WTC11 (cell line): ENCODE results near the gene TP53AIP1. TPM values are rescaled to one million over a fixed set of nuclear protein-coding genes. Genes with fewer than 3 reads are reported as not detected.

Experiments used
- ATAC-seq: fragments of 200-7000 bp; cut with Tn5 transposase; 2 replicates; pipeline ENCODE4 v1.10.0; 2021; ENCODE audit warnings: mild to moderate bottlenecking, moderate library complexity
- CTCF ChIA-PET: fragments of 300-600 bp; sonication (Branson Sonifier 250); formaldehyde crosslinking; loops from one replicate; lab custom pipeline; 2021; ENCODE audit warnings: antibody characterized with exemption; lab: Charles Lee
- POLR2A ChIA-PET: fragments of 350-600 bp; sonication (Branson Sonifier 250); formaldehyde crosslinking; loops from one replicate; lab custom pipeline; 2021; ENCODE audit warnings: antibody characterized with exemption; lab: Charles Lee
- DNase-seq: peaks from one replicate; pipeline ENCODE4 v3.0.0; 2021; ENCODE audit warnings: low spot score
- H3K27ac Mint-ChIP-seq: 2 replicates; pipeline ENCODE4 v1.8.0; 2021; ENCODE audit warnings: mixed read lengths
- H3K27me3 Mint-ChIP-seq: 2 replicates; pipeline ENCODE4 v1.8.0; 2021; ENCODE audit warnings: low read depth, mild to moderate bottlenecking, moderate library complexity, mixed read lengths
- H3K36me3 Mint-ChIP-seq: 2 replicates; pipeline ENCODE4 v1.8.0; 2021; ENCODE audit warnings: mixed read lengths
- H3K4me1 Mint-ChIP-seq: 2 replicates; pipeline ENCODE4 v1.8.0; 2022; ENCODE audit warnings: mixed read lengths
- H3K4me3 Mint-ChIP-seq: 2 replicates; pipeline ENCODE4 v1.8.0; 2021; ENCODE audit warnings: mild to moderate bottlenecking, moderate library complexity, mixed read lengths
- H3K9me3 Mint-ChIP-seq: 2 replicates; pipeline ENCODE4 v1.8.0; 2021; ENCODE audit warnings: mixed read lengths
- AR ChIP-seq: fragments of 250-450 bp; sonication (Bioruptor Pico); IDR thresholded peaks from 2 replicates; pipeline ENCODE4 v1.9.0; 2021; ENCODE audit warnings: mild to moderate bottlenecking
- ATF1 ChIP-seq: sonication (generic); formaldehyde crosslinking; IDR thresholded peaks from 2 replicates; pipeline ENCODE4 v1.8.1; 2023; ENCODE audit warnings: mild to moderate bottlenecking, moderate library complexity, missing genetic modification reagents
- CBFB ChIP-seq: sonication (generic); formaldehyde crosslinking; IDR thresholded peaks from 2 replicates; pipeline ENCODE4 v1.8.1; 2022; ENCODE audit warnings: mild to moderate bottlenecking, low read depth, missing genetic modification reagents
- ELF4 ChIP-seq: sonication (generic); formaldehyde crosslinking; IDR thresholded peaks from 2 replicates; pipeline ENCODE4 v1.8.1; 2022; ENCODE audit warnings: low read depth, mild to moderate bottlenecking, moderate library complexity, missing genetic modification reagents
- FOXJ3 ChIP-seq: sonication (generic); formaldehyde crosslinking; IDR thresholded peaks from 2 replicates; pipeline ENCODE4 v1.9.0; 2021; ENCODE audit warnings: missing genetic modification reagents, mild to moderate bottlenecking, borderline replicate concordance
- GABPB1 ChIP-seq: sonication (generic); formaldehyde crosslinking; IDR thresholded peaks from 2 replicates; pipeline ENCODE4 v1.8.1; 2023; ENCODE audit warnings: mild to moderate bottlenecking, missing genetic modification reagents
- HMGA2 ChIP-seq: fragments of 250-450 bp; sonication (Bioruptor Pico); IDR thresholded peaks from 2 replicates; pipeline ENCODE4 v1.4.0; 2021; ENCODE audit warnings: mild to moderate bottlenecking, moderate library complexity
- MYBL2 ChIP-seq: sonication (generic); formaldehyde crosslinking; IDR thresholded peaks from 2 replicates; pipeline ENCODE4 v1.8.1; 2023; ENCODE audit warnings: mild to moderate bottlenecking, moderate library complexity, missing genetic modification reagents
- NFATC4 ChIP-seq: fragments of 250-450 bp; sonication (Bioruptor Pico); IDR thresholded peaks from 2 replicates; pipeline ENCODE4 v1.9.0; 2021; ENCODE audit warnings: mild to moderate bottlenecking
- NFYB ChIP-seq: sonication (generic); formaldehyde crosslinking; conservative IDR thresholded peaks from 2 replicates; pipeline ENCODE4 v1.8.0; 2022; ENCODE audit warnings: low read depth, missing genetic modification reagents
- RELA ChIP-seq: sonication (generic); formaldehyde crosslinking; IDR thresholded peaks from 2 replicates; pipeline ENCODE4 v1.8.1; 2022; ENCODE audit warnings: missing genetic modification reagents, mild to moderate bottlenecking, borderline replicate concordance
- SMAD3 ChIP-seq: sonication (generic); formaldehyde crosslinking; IDR thresholded peaks from 2 replicates; pipeline ENCODE4 v1.8.0; 2022; ENCODE audit warnings: missing genetic modification reagents, mild to moderate bottlenecking, borderline replicate concordance
- SOX15 ChIP-seq: fragments of 250-450 bp; sonication (Bioruptor Pico); IDR thresholded peaks from 2 replicates; pipeline ENCODE4 v1.9.0; 2021; ENCODE audit warnings: mild to moderate bottlenecking
- ZNF317 ChIP-seq: sonication (generic); formaldehyde crosslinking; IDR thresholded peaks from 2 replicates; pipeline ENCODE4 v1.8.1; 2023; ENCODE audit warnings: low read depth, mild to moderate bottlenecking, moderate library complexity, missing genetic modification reagents, borderline replicate concordance
- ZNF416 ChIP-seq: fragments of 250-450 bp; sonication (Bioruptor Pico); IDR thresholded peaks from 2 replicates; pipeline ENCODE4 v1.9.0; 2021; ENCODE audit warnings: mild to moderate bottlenecking, inconsistent platforms
- ZSCAN18 ChIP-seq: fragments of 250-450 bp; sonication (Bioruptor Pico); IDR thresholded peaks from 2 replicates; pipeline ENCODE4 v2.1.2; 2022; ENCODE audit warnings: mild to moderate bottlenecking, moderate library complexity
- total RNA-seq: library from RNA; stranded (reverse); gene quantifications from 3 replicates; pipeline ENCODE4 v1.2.3, GENCODE V29; 2021
- TF ChIP-seq, protein P1 (sequence below): sonication (generic); formaldehyde crosslinking; IDR thresholded peaks from 2 replicates; pipeline ENCODE4 v1.8.1; 2023; ENCODE audit warnings: mild to moderate bottlenecking, missing genetic modification reagents
- TF ChIP-seq, protein P2 (sequence below): sonication (generic); formaldehyde crosslinking; IDR thresholded peaks from 2 replicates; pipeline ENCODE4 v1.8.1; 2022; ENCODE audit warnings: mild to moderate bottlenecking, moderate library complexity, missing genetic modification reagents
- TF ChIP-seq, protein P3 (sequence below): sonication (generic); formaldehyde crosslinking; IDR thresholded peaks from 2 replicates; pipeline ENCODE4 v1.8.0; 2023; ENCODE audit warnings: missing genetic modification reagents

TP53AIP1 gene
- total RNA-seq, 1 experiment from 2014 or later: 0.07 TPM

DNA sequence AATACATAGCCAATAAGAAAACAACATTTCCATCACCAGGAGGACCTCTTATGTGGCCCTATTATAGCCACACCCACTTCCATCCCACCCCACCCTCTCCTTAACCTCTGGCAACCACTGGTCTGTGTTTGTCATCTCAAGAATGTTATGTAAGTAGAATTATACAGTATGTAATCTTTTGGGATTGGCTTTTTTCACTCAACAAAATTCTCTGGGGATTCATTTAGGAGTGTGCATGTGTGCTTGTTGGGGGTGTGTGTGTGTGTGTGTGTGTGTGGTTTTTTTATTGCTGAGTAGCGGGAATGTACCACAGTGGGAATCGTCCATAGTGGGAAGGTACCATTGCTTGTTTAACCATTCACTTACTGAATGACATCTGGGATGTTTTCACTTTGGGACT lies 46.3 kb downstream of the TP53AIP1 start (continued):
- TF ChIP-seq FOXJ3 (CRISPR knock-in tag): no peak
- TF ChIP-seq, protein P1, sequence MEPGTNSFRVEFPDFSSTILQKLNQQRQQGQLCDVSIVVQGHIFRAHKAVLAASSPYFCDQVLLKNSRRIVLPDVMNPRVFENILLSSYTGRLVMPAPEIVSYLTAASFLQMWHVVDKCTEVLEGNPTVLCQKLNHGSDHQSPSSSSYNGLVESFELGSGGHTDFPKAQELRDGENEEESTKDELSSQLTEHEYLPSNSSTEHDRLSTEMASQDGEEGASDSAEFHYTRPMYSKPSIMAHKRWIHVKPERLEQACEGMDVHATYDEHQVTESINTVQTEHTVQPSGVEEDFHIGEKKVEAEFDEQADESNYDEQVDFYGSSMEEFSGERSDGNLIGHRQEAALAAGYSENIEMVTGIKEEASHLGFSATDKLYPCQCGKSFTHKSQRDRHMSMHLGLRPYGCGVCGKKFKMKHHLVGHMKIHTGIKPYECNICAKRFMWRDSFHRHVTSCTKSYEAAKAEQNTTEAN (CRISPR knock-in tag): no peak
- no peak for TF ChIP-seq RELA (CRISPR knock-in tag)
- TF ChIP-seq, protein P2, sequence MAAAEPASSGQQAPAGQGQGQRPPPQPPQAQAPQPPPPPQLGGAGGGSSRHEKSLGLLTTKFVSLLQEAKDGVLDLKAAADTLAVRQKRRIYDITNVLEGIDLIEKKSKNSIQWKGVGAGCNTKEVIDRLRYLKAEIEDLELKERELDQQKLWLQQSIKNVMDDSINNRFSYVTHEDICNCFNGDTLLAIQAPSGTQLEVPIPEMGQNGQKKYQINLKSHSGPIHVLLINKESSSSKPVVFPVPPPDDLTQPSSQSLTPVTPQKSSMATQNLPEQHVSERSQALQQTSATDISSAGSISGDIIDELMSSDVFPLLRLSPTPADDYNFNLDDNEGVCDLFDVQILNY (CRISPR knock-in tag): no peak
- no peak for TF ChIP-seq HMGA2 (CRISPR knock-in tag)
- no peak for TF ChIP-seq ZNF317 (CRISPR knock-in tag)
- TF ChIP-seq SOX15: no peak
- TF ChIP-seq, all 79 proteins: peak for 0

DNA sequence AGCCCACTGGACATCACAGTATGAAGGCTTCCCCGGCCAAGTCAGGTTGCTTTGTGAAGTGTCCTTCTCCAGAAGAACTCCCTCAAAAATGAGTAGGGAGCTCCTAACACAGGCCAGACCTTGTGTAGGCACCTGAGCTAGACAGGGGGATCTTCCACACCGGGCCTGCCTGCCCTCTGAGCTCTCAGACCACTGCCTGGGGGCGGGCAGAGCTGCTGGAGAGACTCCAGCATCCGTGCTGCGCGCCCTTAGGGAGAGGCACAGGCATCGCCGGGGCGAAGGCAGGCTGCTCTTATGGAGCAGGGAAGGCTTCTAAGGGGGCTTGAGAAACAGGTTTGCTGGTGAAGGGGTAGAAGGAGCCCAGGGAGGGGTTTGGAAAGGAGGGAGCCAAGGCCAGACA lies 47.1 kb downstream of the TP53AIP1 start:
- Mint-ChIP-seq H3K27ac (no peak overlapping the region), H3K27me3 (peaks cover 92% of the 10 kb centered on the region), H3K4me3 (no peak overlapping the region), H3K4me1 (peaks cover 11% of the 10 kb centered on the region), H3K36me3 (no peaks in the 10 kb centered on the region), H3K9me3 (no peaks in the 10 kb centered on the region)
- no peak for TF ChIP-seq RELA (CRISPR knock-in tag)
- TF ChIP-seq NFYB: no peak
- TF ChIP-seq, protein P1 (CRISPR knock-in tag): no peak
- no peak for TF ChIP-seq SMAD3 (CRISPR knock-in tag)
- no peak for TF ChIP-seq AR (CRISPR knock-in tag)
- TF ChIP-seq ZSCAN18: no peak
- no peak for TF ChIP-seq MYBL2
- TF ChIP-seq ELF4 (CRISPR knock-in tag): no peak
- no peak for TF ChIP-seq ATF1 (CRISPR knock-in tag)
- TF ChIP-seq, protein P3, sequence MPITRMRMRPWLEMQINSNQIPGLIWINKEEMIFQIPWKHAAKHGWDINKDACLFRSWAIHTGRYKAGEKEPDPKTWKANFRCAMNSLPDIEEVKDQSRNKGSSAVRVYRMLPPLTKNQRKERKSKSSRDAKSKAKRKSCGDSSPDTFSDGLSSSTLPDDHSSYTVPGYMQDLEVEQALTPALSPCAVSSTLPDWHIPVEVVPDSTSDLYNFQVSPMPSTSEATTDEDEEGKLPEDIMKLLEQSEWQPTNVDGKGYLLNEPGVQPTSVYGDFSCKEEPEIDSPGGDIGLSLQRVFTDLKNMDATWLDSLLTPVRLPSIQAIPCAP (CRISPR knock-in tag): no peak
- CTCF ChIA-PET: no interaction called here
- DNase-seq (no peak), ATAC-seq (no peak)
- POLR2A ChIA-PET: no interaction called here

- Mint-ChIP-seq H3K9me3 (no peaks in the 10 kb centered on the region), H3K27ac (no peak overlapping the region), H3K4me3 (no peak overlapping the region), H3K36me3 (no peaks in the 10 kb centered on the region), H3K4me1 (peaks cover 16% of the 10 kb centered on the region), H3K27me3 (peaks cover 92% of the 10 kb centered on the region)
- ChIA-PET CTCF (interaction anchor here (0.8 kb wide), 1 partner anchor 9 kb away, joined by 4 read pairs; no protein-coding TSS in a partner anchor), POLR2A (no interaction called here)
- ATAC-seq (no peak), DNase-seq (no peak)
- TF ChIP-seq ATF1 (CRISPR knock-in tag) (no peak), CBFB (no peak), GABPB1 (CRISPR knock-in tag) (no peak), NFATC4 (CRISPR knock-in tag) (no peak), ZNF416 (CRISPR knock-in tag) (no peak)
These were observed 48.0 kb downstream of the TP53AIP1 start for GRCh38 chr11:128894685-128895084.
